H1 (cell line): Measurements from ENCODE around the gene MKNK2. TPM values are rescaled to one million over a fixed set of nuclear protein-coding genes. Genes with fewer than 3 reads are reported as not detected.

Source experiments
- ASH2L ChIP-seq: fragments of 200-600, 300-600 bp; sonication (generic); IDR thresholded peaks from one replicate; pipeline ENCODE4 v1.7.1; 2017; ENCODE audit warnings: low read length
- CTCF ChIP-seq, 3 experiments: IDR thresholded peaks; 1 replicate in 2 of 3; 2 replicates in 1 of 3; pipeline versions ENCODE4 v1.5.1 to v1.6.1; 2011; ENCODE audit warnings: low read length in 3 of 3, mild to moderate bottlenecking in 3 of 3, inconsistent platforms in 2 of 3, low read depth in 1 of 3, moderate library complexity in 1 of 3; ENCODE audit not compliant: insufficient read depth in 1 of 3; ENCODE audit errors: control extremely low read depth in 1 of 3
- E2F6 ChIP-seq: IDR thresholded peaks from 2 replicates; pipeline ENCODE4 v1.6.1; 2012; ENCODE audit warnings: inconsistent platforms
- FOSL1 ChIP-seq: IDR thresholded peaks from 2 replicates; pipeline ENCODE4 v1.6.1; 2011; ENCODE audit warnings: mild to moderate bottlenecking, low read depth, low read length, moderate library complexity; ENCODE audit not compliant: insufficient read depth
- HDAC6 ChIP-seq: IDR thresholded peaks from one replicate; pipeline ENCODE4 v1.7.1; 2012; ENCODE audit warnings: low read depth, mild to moderate bottlenecking, inconsistent platforms, low read length, moderate library complexity
- KDM4A ChIP-seq: IDR thresholded peaks from one replicate; pipeline ENCODE4 v1.7.1; 2012; ENCODE audit warnings: low read depth, mild to moderate bottlenecking, moderate library complexity, low read length, inconsistent platforms; ENCODE audit not compliant: severe bottlenecking
- POU5F1 ChIP-seq: IDR thresholded peaks from 2 replicates; pipeline ENCODE4 v1.6.1; 2011; ENCODE audit warnings: low read depth, mild to moderate bottlenecking, low read length, moderate library complexity
- polyA plus RNA-seq, 7 experiments: library from polyadenylated mRNA; depleted of rRNA in 3 of 7; stranded (reverse) in 5 of 7; unstranded in 2 of 7; fragments of >200 nt in 5 of 7; fragments of 200-250 nt in 2 of 7; gene quantifications; 1 replicate in 5 of 7; 2 replicates in 1 of 7; 4 replicates in 1 of 7; pipeline versions ENCODE4 v1.2.1 to v1.2.3, GENCODE V29; 2011 to 2013; ENCODE audit warnings: missing spikeins in 2 of 7, mixed read lengths in 2 of 7
- total RNA-seq: library from RNA; stranded (reverse); fragmentation: NEBNext Ultra II Directional; extraction: Animal tissue kit (Norgen Biotek cat#: 25700); gene quantifications from 2 replicates; pipeline ENCODE4 v1.2.1, GENCODE V29; 2021

MKNK2 gene
- total and polyA plus RNA-seq, 2 of the 8 experiments (the other 6 are each of a cell fraction or from before 2014, with no cell fraction given) = 163 to 166 TPM

GRCh38 chr19:2058570-2059421 lies 7.8 kb upstream of the MKNK2 start (continued):
- TF ChIP-seq E2F6 (no peak), CTCF (IDR thresholded peaks at IDR 0.05; ENCODE audit: control extremely low read depth in 1 of 3, insufficient read depth in 1 of 3, low read depth in 1 of 3, low read length in 3 of 3) (no peak), FOSL1 (no peak), HDAC6 (no peak), ASH2L (no peak), POU5F1 (no peak), KDM4A (no peak)
